ENCODE results near the gene TM4SF4. TPM values are rescaled to one million over a fixed set of nuclear protein-coding genes. Genes with fewer than 3 reads are reported as not detected.

TM4SF4 gene
- total and polyA plus RNA-seq, 2 of the 8 experiments (the other 6 are each of a cell fraction or from before 2014, with no cell fraction given) = not detected

GRCh38 chr3:149506540-149506939 is 32.0 kb downstream of the TM4SF4 start (continued):
- no peak for TF ChIP-seq RXRA (IDR thresholded peaks at IDR 0.05; ENCODE audit: insufficient read depth, low read depth, low read length)
- TF ChIP-seq CHD7 (IDR thresholded peaks at IDR 0.05; ENCODE audit: insufficient replicate concordance, low read length) = no peak
- TF ChIP-seq TBP (IDR thresholded peaks at IDR 0.05; ENCODE audit: low read depth, low read length) = no peak
- no peak for TF ChIP-seq KDM4A (IDR thresholded peaks at IDR 0.05; ENCODE audit: low read depth, low read length, severe bottlenecking)
- TF ChIP-seq CTBP2 (IDR thresholded peaks at IDR 0.05; ENCODE audit: borderline replicate concordance, insufficient read depth, insufficient read length, low read length) = no peak
- no peak for TF ChIP-seq KDM5A (IDR thresholded peaks at IDR 0.05; ENCODE audit: low read length)
- no peak for TF ChIP-seq SIRT6 (IDR thresholded peaks at IDR 0.05; ENCODE audit: low read length)

Measured in H1 (cell line).